ES-I3 (cell line): ENCODE data around the gene KLB.
"Not testable (repeated sequence)": the region's sequence is repeated elsewhere in the genome, so short reads cannot be mapped to it uniquely, and the experiment has no call there.

Experiments used
- H3K36me3 ChIP-seq: 2 replicates; pipeline ENCODE4 v1.6.1; 2013; ENCODE audit warnings: mild to moderate bottlenecking, low read length, control low read depth, moderate library complexity; ENCODE audit not compliant: insufficient read depth
- H3K4me1 ChIP-seq: 2 replicates; pipeline ENCODE4 v1.6.1; 2013; ENCODE audit warnings: mild to moderate bottlenecking, control low read depth, low read length; ENCODE audit not compliant: insufficient read depth
- H3K9ac ChIP-seq: 2 replicates; pipeline ENCODE4 v1.6.1; 2013; ENCODE audit warnings: low read depth, mild to moderate bottlenecking, low read length, moderate library complexity
- H3K9me3 ChIP-seq: 2 replicates; pipeline ENCODE4 v1.6.1; 2013; ENCODE audit warnings: mild to moderate bottlenecking, low read length, moderate library complexity; ENCODE audit not compliant: control insufficient read depth, insufficient read depth

Gene KLB

DNA sequence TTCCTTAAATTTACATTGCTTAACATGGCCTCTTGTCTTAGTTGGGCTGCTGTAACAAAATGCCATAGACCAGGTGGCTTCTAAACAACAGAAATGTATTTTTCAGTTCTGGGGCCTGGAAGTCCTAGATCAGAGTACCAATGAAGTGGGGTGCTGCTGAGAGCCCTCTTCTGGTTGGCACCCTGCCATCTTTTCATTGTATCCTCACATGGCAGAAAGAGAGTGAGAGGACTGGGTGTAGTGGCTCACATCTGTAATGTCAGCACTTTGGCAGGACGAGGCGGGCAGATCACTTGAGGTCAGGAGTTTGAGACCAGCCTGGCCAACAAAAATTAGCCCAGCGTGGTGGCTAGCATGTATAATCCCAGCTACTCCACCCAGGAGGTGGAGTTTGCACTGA is 12.0 kb upstream of the KLB start:
- H3K9me3 ChIP-seq = no peaks in the 10 kb centered on the region
- H3K9ac ChIP-seq = no peak overlapping the region
- H3K4me1 ChIP-seq = no peaks in the 10 kb centered on the region
- H3K36me3 ChIP-seq = no peaks in the 10 kb centered on the region

DNA sequence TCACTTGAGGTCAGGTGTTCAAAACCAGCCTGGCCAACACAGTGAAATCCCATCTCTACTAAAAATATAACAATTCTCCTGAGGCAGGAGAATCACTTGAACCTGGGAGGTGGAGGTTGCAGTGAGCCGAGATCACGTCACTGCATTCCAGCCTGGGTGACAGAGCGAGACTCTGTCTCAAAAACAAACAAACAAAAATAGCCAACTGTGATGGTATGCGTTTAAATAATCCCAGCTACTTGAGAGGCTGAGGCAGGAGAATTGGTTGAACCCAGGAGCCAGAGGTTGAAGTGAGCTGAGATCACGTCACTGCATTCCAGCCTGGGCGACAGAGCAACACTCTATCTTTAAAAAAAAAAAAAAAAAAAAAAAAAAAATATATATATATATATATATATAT is 5.1 kb upstream of the KLB start:
- not testable (repeated sequence) for H3K4me1 ChIP-seq, H3K36me3 ChIP-seq, H3K9me3 ChIP-seq, H3K9ac ChIP-seq

- Histone ChIP-seq H3K36me3 (no peaks in the 10 kb centered on the region), H3K9ac (no peak overlapping the region), H3K9me3 (no peaks in the 10 kb centered on the region), H3K4me1 (no peaks in the 10 kb centered on the region)
Measured at GRCh38 chr4:39407584-39407885, 805 bp downstream of the KLB start.

- Histone ChIP-seq H3K36me3 (no peaks in the 10 kb centered on the region), H3K4me1 (no peaks in the 10 kb centered on the region), H3K9me3 (no peaks in the 10 kb centered on the region), H3K9ac (no peak overlapping the region)
Measured at GRCh38 chr4:39410415-39410814, 3.7 kb downstream of the KLB start.

GRCh38 chr4:39411561-39411960 is 4.8 kb downstream of the KLB start:
- not testable (repeated sequence) for H3K4me1 ChIP-seq, H3K36me3 ChIP-seq, H3K9ac ChIP-seq, H3K9me3 ChIP-seq

- no peaks in the 10 kb centered on the region for H3K36me3 ChIP-seq
- no peaks in the 10 kb centered on the region for H3K4me1 ChIP-seq
- H3K9me3 ChIP-seq = no peaks in the 10 kb centered on the region
- H3K9ac ChIP-seq = no peak overlapping the region
Measured at GRCh38 chr4:39415678-39416283, 9.1 kb downstream of the KLB start.

- no peak overlapping the region for H3K9ac ChIP-seq
- no peaks in the 10 kb centered on the region for H3K9me3 ChIP-seq
- H3K36me3 ChIP-seq = no peaks in the 10 kb centered on the region
- H3K4me1 ChIP-seq = no peaks in the 10 kb centered on the region
Measured at GRCh38 chr4:39422247-39422646, 15.5 kb downstream of the KLB start.

GRCh38 chr4:39425297-39425696 is 18.6 kb downstream of the KLB start:
- H3K4me1 ChIP-seq = not testable (repeated sequence)

GRCh38 chr4:39426728-39427127 is 20.0 kb downstream of the KLB start:
- H3K9ac ChIP-seq = no peak overlapping the region
- H3K36me3 ChIP-seq = no peaks in the 10 kb centered on the region
- H3K9me3 ChIP-seq = no peaks in the 10 kb centered on the region
- no peaks in the 10 kb centered on the region for H3K4me1 ChIP-seq

More at GRCh38 chr4:39425297-39425696, 18.6 kb downstream of the KLB start:
- not testable (repeated sequence) for H3K9me3 ChIP-seq, H3K36me3 ChIP-seq, H3K9ac ChIP-seq

- no peaks in the 10 kb centered on the region for H3K9me3 ChIP-seq
- H3K4me1 ChIP-seq = no peaks in the 10 kb centered on the region
- H3K36me3 ChIP-seq = no peaks in the 10 kb centered on the region
- no peak overlapping the region for H3K9ac ChIP-seq
Measured at GRCh38 chr4:39427520-39428114, 20.9 kb downstream of the KLB start.

- Histone ChIP-seq H3K9me3 (no peaks in the 10 kb centered on the region), H3K4me1 (no peaks in the 10 kb centered on the region), H3K36me3 (no peaks in the 10 kb centered on the region), H3K9ac (no peak overlapping the region)
Measured at GRCh38 chr4:39429476-39430334, 23.0 kb downstream of the KLB start.

DNA sequence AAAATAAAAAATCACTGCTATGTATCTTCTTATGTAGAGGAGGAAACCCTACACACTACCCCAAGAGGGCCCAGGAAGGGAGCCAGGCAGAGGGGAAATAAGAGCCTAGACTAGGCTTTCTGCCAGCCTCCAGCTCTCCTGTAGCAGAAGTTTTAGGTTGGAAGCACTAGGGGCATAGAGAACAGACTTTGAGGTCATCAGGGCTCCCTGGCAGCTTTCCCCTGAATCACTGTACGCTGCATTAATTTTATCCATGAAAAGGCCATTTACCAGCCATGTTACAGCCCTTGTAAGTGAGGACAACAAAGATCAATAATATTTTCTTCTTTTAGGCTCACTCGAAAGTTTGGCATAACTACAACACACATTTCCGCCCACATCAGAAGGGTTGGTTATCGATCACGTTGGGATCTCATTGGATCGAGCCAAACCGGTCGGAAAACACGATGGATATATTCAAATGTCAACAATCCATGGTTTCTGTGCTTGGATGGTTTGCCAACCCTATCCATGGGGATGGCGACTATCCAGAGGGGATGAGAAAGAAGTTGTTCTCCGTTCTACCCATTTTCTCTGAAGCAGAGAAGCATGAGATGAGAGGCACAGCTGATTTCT is 27.3 kb downstream of the KLB start:
- Histone ChIP-seq H3K36me3 (no peaks in the 10 kb centered on the region), H3K9ac (no peak overlapping the region), H3K9me3 (no peaks in the 10 kb centered on the region), H3K4me1 (no peaks in the 10 kb centered on the region)

DNA sequence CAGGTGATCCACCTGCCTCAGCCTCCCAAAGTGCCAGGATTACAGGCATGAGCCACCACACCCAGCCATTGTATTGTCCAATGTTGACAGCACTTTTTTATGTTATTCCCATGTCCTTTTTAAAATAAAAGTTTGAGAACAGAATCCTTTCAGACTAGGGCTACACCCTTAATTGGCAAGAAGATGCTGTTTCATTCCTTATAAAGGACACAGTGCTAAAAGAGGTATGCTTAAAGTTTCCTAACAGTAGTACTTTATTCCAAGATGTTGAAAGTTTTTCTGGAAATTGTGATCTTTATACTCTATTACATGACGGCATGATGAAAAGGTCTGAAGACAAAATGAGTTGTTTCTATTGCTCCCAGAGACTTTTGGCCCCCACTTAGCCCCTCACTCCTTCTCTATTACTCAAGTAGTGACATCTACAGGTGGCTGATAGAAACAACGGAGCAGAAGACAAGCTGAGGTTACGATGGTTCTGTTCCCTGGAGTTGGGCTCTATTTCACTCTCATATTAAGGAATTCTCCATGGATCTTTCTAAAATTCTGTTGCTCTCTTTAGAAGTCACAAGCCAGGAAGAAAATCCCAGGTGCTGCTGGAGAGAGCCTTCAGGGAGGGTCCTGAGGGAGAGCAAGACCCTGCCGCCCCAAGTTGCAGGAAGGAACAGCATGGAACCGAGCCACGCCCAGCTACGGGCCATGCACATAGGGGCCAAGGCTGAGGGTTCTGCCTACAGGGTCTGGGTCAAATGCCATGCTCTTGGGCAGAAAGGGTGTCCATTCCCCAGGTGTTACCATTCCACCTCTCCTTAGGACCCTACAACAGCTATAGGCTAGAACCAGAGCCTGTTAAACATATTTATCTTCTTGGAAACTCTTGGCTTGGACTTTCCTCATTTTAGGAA is 29.2 kb downstream of the KLB start:
- H3K36me3 ChIP-seq = no peaks in the 10 kb centered on the region
- H3K9ac ChIP-seq = no peak overlapping the region
- H3K9me3 ChIP-seq = no peaks in the 10 kb centered on the region
- no peaks in the 10 kb centered on the region for H3K4me1 ChIP-seq

- H3K36me3 ChIP-seq = no peaks in the 10 kb centered on the region
- H3K9ac ChIP-seq = no peak overlapping the region
- H3K9me3 ChIP-seq = no peaks in the 10 kb centered on the region
- H3K4me1 ChIP-seq = no peaks in the 10 kb centered on the region
Measured at GRCh38 chr4:39441593-39441992, 34.9 kb downstream of the KLB start.
